HL-60/S4 (cell line): ENCODE results near the gene R3HDM4.

Experiments
- in situ Hi-C: fragments of 300-500 bp; cut with MboI; formaldehyde crosslinking; loops from 2 replicates; pipeline ENCODE4 v1.14.3; 2022; ENCODE audit warnings: low sequenced_read_pairs

The R3HDM4 gene

GRCh38 chr19:932648-933552 lies 19.9 kb upstream of the R3HDM4 start:
- in situ Hi-C loops: no loop called here

GRCh38 chr19:931860-932647 lies 19.0 kb upstream of the R3HDM4 start:
- in situ Hi-C loops: no loop called here

GRCh38 chr19:929891-930258 lies 16.9 kb upstream of the R3HDM4 start:
- in situ Hi-C loops: loop anchor here (10.0 kb wide), 1 partner anchor 315 kb away; the partner anchor contains the start of genes ATP5F1D and MIDN

- in situ Hi-C loops: loop anchor here (10.0 kb wide), 1 partner anchor 315 kb away; the partner anchor contains the start of genes ATP5F1D and MIDN
These were observed 16.3 kb upstream of the R3HDM4 start for GRCh38 chr19:929203-929890.

- in situ Hi-C loops: loop anchor here (10.0 kb wide), 1 partner anchor 316 kb away; the partner anchor contains the start of genes ATP5F1D and MIDN
These were observed 15.6 kb upstream of the R3HDM4 start for GRCh38 chr19:928471-929202.

- in situ Hi-C loops: loop anchor here (10.0 kb wide), 1 partner anchor 317 kb away; the partner anchor contains the start of genes ATP5F1D and MIDN
These were observed 14.9 kb upstream of the R3HDM4 start for GRCh38 chr19:927780-928401.

GRCh38 chr19:927351-927779 lies 14.3 kb upstream of the R3HDM4 start:
- in situ Hi-C loops: loop anchor here (10.0 kb wide), 1 partner anchor 317 kb away; the partner anchor contains the start of genes ATP5F1D and MIDN

GRCh38 chr19:926589-927350 lies 13.8 kb upstream of the R3HDM4 start:
- in situ Hi-C loops: loop anchor here (10.0 kb wide), 1 partner anchor 318 kb away; the partner anchor contains the start of genes ATP5F1D and MIDN

- in situ Hi-C loops: loop anchor here (10.0 kb wide), 1 partner anchor 319 kb away; the partner anchor contains the start of genes ATP5F1D and MIDN
These were observed 13.2 kb upstream of the R3HDM4 start for GRCh38 chr19:926323-926588.

GRCh38 chr19:925526-926322 lies 12.7 kb upstream of the R3HDM4 start, which contains the start of gene ARID3A:
Gene ARID3A, plus strand, starts transcription at chr19:926035. Its CDS starts 3,494 bp downstream, at chr19:929529.
- in situ Hi-C loops: loop anchor here (10.0 kb wide), 1 partner anchor 319 kb away; the partner anchor contains the start of genes ATP5F1D and MIDN

- in situ Hi-C loops: loop anchor here (10.0 kb wide), 1 partner anchor 320 kb away; the partner anchor contains the start of genes ATP5F1D and MIDN
These were observed 12.1 kb upstream of the R3HDM4 start for GRCh38 chr19:925087-925525.

GRCh38 chr19:924553-925086 lies 11.6 kb upstream of the R3HDM4 start:
- in situ Hi-C loops: loop anchor here (5.0 to 10.0 kb wide), 3 partner anchors 58 to 320 kb away; partner anchors contain the start of genes ATP5F1D, MIDN and WDR18

GRCh38 chr19:920051-920864 lies 7.2 kb upstream of the R3HDM4 start:
- in situ Hi-C loops: loop anchor here (5.0 to 10.0 kb wide), 3 partner anchors 62 to 325 kb away; partner anchors contain the start of genes ATP5F1D, MIDN and WDR18

- in situ Hi-C loops: loop anchor here (5.0 to 10.0 kb wide), 3 partner anchors 63 to 325 kb away; partner anchors contain the start of genes ATP5F1D, MIDN and WDR18
These were observed 6.4 kb upstream of the R3HDM4 start for GRCh38 chr19:919199-920050.

- in situ Hi-C loops: no loop called here
These were observed 5.6 kb upstream of the R3HDM4 start for GRCh38 chr19:918481-919198.
